GM23338 (cell line): ENCODE measurements around the gene KRTAP5-10.
A peak's percentile ranks its signal among the peaks of the same experiment; 100 is the strongest.
"Not testable (repeated sequence)": the region's sequence is repeated elsewhere in the genome, so short reads cannot be mapped to it uniquely, and the experiment has no call there.

ENCODE experiments used
- CTCF ChIP-seq, 2 experiments: fragments of 200-600 bp in 1 of 2; sonication (generic) in 1 of 2; conservative IDR thresholded peaks; 2 replicates each; pipeline versions ENCODE4 v1.5.1 to v1.6.1; 2016 to 2017; ENCODE audit warnings: antibody characterized with exemption in 2 of 2, low read depth in 2 of 2, mild to moderate bottlenecking in 2 of 2, moderate library complexity in 1 of 2
- POLR2AphosphoS5 ChIP-seq: IDR thresholded peaks from 2 replicates; pipeline ENCODE4 v1.6.1; 2016; ENCODE audit warnings: antibody characterized with exemption, low read depth

GRCh38 chr11:71606853-71607519 lies 41.6 kb downstream of the KRTAP5-10 start:
- not testable (repeated sequence) for TF ChIP-seq POLR2AphosphoS5
- peak in 1 of 2 experiments; percentile 33; a peak in 2 of 4 replicates for TF ChIP-seq CTCF (conservative IDR thresholded peaks at IDR 0.05; ENCODE audit: low read depth in 2 of 2)
